H54 (cell line): Measurements from ENCODE around the gene IL6R.

Source experiments
- DNase-seq: peaks from one replicate; pipeline ENCODE4 v3.0.0; 2011; ENCODE audit warnings: low spot score, mixed read lengths; ENCODE audit not compliant: insufficient read length
- FAIRE-seq: peaks from 3 replicates; lab custom pipeline; 2011; peaks lifted over from hg19 to GRCh38; lab: Jason Lieb, UNC
- POLR2A ChIP-seq: IDR thresholded peaks from 2 replicates; pipeline ENCODE4 v1.6.1; 2011; ENCODE audit warnings: low read depth, mild to moderate bottlenecking, low read length

Gene IL6R

DNA sequence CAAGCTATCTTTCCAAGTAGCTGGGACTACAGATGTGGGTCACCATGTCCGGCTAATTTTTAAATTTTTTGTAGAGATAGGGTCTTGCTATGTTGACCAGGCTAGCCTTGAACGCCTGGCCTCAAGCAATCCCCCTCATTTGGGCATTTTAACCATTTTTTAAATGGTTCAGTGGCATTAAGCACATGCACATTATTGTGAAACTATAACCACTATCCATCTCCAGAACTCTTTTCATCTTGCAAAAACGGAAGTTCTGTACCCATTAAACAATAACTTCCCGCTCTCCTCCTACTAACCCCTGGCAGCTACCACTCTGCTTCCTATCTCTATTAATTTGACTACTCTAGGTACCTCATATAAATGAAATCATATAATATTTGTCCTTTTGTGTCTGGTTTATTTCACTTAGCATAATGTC lies 4.8 kb upstream of the IL6R start:
- FAIRE-seq (no peak), DNase-seq (no peak)
- no peak for TF ChIP-seq POLR2A

DNA sequence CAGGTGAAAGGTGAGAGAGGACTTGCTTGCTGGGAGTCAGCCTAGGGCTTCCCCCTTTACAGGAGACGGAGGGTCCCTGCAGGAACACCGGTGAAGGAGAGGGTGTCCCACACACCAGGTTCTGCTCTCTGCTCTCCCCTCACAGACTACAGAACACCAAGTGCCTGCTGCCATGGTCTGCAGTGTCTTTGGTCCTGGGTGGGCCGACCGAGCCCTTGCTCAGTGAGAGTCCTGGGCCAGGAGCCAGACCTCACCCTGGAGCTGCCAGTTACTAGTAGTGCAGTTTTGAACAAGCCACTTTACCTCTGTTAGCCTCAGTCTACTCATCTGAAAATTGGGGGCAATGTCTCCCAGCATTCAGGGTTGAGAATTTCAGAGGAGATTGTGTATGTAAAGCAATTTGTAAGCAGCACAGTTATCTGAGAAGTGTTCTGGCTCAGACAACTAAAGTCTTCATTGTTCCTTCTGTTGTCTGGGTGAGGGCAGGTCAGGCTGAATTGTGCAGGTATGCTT lies 2.7 kb upstream of the IL6R start:
- FAIRE-seq (no peak), DNase-seq (no peak)
- TF ChIP-seq POLR2A = no peak

DNA sequence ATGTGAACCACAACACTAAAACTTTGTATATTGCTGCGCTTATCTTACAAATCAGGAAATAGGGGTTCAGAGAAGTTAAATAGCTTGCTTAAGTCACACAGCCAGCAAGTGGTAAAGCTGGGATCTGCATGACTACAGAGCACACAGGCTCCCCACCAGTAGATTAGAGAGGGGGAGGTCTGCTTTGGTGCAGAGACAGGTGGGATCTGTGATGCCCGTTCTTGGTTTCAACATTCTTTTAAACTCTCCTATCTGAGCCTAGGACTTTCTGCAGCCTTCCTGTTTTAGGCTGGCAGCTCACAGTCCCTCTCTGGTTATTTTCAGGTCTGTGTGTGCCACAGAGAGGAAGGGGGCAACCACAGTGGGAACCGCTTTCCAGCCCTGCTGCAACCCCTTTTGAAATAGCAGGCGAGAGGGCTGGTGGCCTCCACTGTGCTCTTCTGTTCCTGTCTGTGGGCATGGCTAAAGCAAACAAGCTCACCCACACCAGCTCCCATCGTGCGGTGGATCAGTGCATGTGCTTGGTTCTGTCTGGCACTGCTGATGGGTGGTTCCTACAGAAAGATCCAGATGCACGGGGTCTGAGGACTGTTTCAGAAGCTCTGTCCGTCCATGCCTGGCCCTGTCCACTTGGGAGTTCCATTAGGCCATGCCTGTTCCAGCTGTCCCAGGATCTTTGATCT lies 1.7 kb upstream of the IL6R start:
- DNase-seq = no peak
- no peak for FAIRE-seq
- no peak for TF ChIP-seq POLR2A

GRCh38 chr1:154403983-154404382 lies 1.2 kb upstream of the IL6R start:
- no peak for TF ChIP-seq POLR2A
- FAIRE-seq (no peak), DNase-seq (no peak)

- FAIRE-seq (no peak), DNase-seq (no peak)
- no peak for TF ChIP-seq POLR2A
Observed at GRCh38 chr1:154404511-154404931, 622 bp upstream of the IL6R start.

GRCh38 chr1:154405747-154406571 lies 816 bp downstream of the IL6R start:
- DNase-seq (peak; percentile 53), FAIRE-seq (no peak)
- no peak for TF ChIP-seq POLR2A

GRCh38 chr1:154406572-154406879 lies 1.4 kb downstream of the IL6R start:
- FAIRE-seq (no peak), DNase-seq (no peak)
- TF ChIP-seq POLR2A = no peak

GRCh38 chr1:154406886-154407197 lies 1.7 kb downstream of the IL6R start:
- no peak for DNase-seq
- FAIRE-seq = no peak
- TF ChIP-seq POLR2A = no peak

DNA sequence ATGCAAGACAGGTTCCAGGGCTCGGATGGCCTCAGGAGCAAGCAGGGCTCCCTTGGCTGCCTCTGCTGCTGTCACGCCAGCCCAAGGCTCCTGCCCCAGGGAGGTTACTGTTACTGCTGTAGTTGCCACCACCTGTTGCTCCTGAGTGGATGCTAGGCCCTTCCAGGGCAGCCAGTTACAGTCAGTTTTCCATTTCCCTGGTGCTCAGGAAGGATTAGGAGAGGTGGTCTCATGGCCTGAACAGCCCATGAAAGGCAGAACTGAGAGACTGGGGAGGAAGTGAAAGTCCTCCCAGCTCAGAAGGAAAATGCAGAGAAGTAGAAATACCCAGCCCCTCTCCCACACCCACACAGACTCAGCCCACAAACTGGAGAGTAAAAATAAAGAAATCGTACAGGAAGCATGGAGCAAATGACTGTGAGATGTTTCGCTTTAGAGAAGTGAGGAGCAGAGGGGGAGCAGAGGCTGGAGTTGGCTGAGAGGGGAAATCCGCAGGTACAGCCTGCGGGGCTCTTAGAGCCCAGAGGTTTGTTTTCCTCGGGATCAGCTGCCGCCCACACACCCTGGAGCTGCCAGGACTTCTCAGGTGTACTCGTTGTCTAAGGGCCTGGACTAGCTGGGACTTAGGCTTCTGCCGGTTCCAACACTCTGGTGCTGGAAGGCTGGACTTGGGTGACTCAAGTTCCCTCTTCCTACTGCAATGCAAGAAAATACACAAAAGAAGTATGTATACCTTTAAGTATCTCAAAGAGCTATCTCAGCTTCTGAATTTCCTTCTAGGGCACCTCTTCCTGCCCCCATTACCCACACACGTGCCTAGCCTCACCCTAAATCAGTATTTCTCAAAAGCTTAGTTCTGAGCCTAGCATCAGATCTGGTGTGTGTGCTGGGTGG lies 2.3 kb downstream of the IL6R start:
- TF ChIP-seq POLR2A = no peak
- DNase-seq = no peak
- no peak for FAIRE-seq

DNA sequence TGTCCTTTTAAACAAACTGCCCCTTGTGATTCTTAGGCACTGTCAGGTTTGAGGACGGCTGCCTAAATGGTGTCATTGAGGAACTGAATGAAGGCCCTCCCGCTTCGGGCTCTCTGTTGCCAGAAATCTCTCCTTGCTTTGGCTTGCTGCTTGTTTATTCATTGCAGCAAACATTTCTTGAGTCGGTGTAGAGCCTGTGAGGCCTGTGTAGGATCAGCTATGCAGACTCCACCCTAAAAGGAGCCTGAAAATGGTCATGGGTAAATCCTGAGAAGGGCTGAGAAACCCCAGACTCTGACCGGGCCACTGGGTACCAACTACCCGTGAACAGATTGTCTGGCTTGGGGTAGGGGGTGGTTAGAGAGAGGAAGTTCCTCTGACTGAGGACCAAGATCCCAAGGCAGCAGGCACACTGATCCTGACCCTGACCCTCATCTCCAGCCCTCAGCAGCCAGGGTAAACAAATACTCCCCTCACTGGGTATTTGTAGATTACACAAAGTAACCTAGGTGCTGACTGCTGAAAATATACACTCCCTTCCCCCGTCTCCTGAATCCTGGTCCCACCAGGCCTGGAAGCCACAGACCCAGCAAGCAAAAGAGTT lies 3.1 kb downstream of the IL6R start:
- no peak for FAIRE-seq
- no peak for TF ChIP-seq POLR2A
- no peak for DNase-seq

DNA sequence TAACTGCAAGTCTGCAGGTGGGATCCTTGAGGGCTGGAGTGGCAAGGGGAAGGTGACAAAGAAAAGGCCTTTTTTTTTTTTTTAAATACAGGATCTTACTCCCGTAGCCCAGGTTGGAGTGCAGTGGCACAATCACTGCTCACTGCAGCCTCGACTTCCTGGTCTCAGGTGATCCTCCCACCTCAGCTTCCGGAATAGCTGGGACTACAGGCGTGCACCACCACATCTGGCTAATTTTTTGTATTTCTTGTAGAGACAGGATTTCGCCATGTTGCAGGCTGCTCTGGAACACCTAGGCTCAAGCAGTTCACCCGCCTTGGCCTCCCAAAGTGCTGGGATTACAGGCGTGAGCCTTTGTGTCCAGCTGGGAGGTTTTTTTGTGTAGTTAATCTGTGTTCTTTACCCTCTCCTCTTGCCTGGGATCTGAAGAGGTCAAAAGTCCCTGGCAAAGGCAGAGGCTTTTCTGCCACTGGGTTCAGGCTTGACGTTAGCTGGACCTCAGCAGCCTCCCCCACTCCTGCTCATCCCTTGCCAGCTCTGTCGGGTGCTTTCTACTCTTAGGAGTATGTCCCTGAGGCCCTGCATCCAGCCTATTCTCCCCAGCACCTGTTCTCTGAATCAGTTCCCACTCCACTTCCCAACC lies 5.2 kb downstream of the IL6R start:
- TF ChIP-seq POLR2A = no peak
- DNase-seq = no peak
- FAIRE-seq = no peak

GRCh38 chr1:154411525-154411924 lies 6.4 kb downstream of the IL6R start:
- FAIRE-seq = no peak
- DNase-seq = no peak
- no peak for TF ChIP-seq POLR2A

GRCh38 chr1:154413177-154413783 lies 8.1 kb downstream of the IL6R start:
- TF ChIP-seq POLR2A = no peak
- DNase-seq (no peak), FAIRE-seq (no peak)

- no peak for FAIRE-seq
- TF ChIP-seq POLR2A = no peak
- no peak for DNase-seq
Observed at GRCh38 chr1:154414606-154415005, 9.5 kb downstream of the IL6R start.
